ENCODE data around the gene RDH11. TPM values are rescaled to one million over a fixed set of nuclear protein-coding genes. Genes with fewer than 3 reads are reported as not detected.
"Not testable (repeated sequence)": the region's sequence is repeated elsewhere in the genome, so short reads cannot be mapped to it uniquely, and the experiment has no call there.

Gene RDH11
- total and polyA plus RNA-seq, 12 donors, result 9.6 to 22.3 (median 15.6) TPM

DNA sequence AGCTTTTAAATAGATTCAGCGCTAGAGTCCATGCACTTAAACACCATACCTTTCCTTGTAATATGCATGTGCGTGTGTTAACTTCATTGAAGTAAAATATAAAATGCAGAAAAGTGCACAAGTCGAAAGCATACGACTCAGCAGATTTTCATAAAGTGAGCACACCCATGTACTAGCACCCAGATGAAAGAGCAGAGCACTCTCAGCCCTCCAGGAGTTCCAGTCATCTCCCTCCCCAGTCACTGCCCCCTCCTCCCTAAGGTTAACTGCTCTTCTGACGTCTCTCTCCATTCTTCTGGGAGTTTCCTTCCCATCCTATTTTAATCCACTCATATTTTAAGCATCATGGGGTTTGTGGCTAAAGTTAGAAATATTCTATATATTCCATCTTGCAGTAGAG lies 26.3 kb upstream of the RDH11 start:
- Histone ChIP-seq H3K36me3 (no peaks in the 10 kb centered on the region), H3K4me1 (peaks cover 0 to 12% (median 9%) of the 10 kb centered on the region in 9 donors), H3K4me3 (no peak overlapping the region), H3K27ac (no peak overlapping the region), H3K9me3 (no peaks in the 10 kb centered on the region), H3K27me3 (peaks cover 0 to 16% (median 0%) of the 10 kb centered on the region in 7 donors)
- no peak for ATAC-seq
- no peak for DNase-seq
- TF ChIP-seq, protein P1, sequence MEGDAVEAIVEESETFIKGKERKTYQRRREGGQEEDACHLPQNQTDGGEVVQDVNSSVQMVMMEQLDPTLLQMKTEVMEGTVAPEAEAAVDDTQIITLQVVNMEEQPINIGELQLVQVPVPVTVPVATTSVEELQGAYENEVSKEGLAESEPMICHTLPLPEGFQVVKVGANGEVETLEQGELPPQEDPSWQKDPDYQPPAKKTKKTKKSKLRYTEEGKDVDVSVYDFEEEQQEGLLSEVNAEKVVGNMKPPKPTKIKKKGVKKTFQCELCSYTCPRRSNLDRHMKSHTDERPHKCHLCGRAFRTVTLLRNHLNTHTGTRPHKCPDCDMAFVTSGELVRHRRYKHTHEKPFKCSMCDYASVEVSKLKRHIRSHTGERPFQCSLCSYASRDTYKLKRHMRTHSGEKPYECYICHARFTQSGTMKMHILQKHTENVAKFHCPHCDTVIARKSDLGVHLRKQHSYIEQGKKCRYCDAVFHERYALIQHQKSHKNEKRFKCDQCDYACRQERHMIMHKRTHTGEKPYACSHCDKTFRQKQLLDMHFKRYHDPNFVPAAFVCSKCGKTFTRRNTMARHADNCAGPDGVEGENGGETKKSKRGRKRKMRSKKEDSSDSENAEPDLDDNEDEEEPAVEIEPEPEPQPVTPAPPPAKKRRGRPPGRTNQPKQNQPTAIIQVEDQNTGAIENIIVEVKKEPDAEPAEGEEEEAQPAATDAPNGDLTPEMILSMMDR (IDR thresholded peaks at IDR 0.05), result no peak
- 61 to 69% methylated on average over 5 of the region's 5 CpGs for WGBS, 2 donors
- intact Hi-C loops (cut with DNase I), result no loop called here

DNA sequence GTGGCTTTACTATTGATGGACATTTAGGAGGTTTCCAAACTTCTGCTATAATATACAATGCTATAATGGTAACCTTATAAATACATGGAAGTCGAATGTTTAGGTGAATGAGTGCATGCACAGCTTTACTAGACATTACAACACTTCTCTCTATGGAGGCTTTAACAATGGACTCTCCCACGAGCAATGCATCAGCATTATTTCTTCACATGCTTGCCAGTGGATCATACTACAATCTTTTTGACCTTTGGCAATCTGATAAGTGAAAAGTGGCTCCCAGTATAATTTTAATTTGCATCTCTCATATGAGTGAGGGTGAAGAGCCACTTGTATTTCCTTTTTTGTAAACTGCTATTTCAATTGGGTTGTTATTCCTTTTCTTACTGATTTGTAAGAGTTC lies 24.3 kb upstream of the RDH11 start:
- ATAC-seq (no peak), DNase-seq (no peak)
- TF ChIP-seq, protein P1 (IDR thresholded peaks at IDR 0.05), result no peak
- no peaks in the 10 kb centered on the region for H3K36me3 ChIP-seq
- H3K27me3 ChIP-seq, result peaks cover 0 to 16% (median 0%) of the 10 kb centered on the region in 7 donors
- WGBS, 2 donors, result 38 to 55% methylated on average over 2 of the region's 2 CpGs
- intact Hi-C loops (cut with DNase I), result no loop called here
- no peaks in the 10 kb centered on the region for H3K9me3 ChIP-seq
- peaks cover 0 to 12% (median 9%) of the 10 kb centered on the region in 9 donors for H3K4me1 ChIP-seq
- H3K4me3 ChIP-seq, result no peak overlapping the region
- no peak overlapping the region for H3K27ac ChIP-seq

DNA sequence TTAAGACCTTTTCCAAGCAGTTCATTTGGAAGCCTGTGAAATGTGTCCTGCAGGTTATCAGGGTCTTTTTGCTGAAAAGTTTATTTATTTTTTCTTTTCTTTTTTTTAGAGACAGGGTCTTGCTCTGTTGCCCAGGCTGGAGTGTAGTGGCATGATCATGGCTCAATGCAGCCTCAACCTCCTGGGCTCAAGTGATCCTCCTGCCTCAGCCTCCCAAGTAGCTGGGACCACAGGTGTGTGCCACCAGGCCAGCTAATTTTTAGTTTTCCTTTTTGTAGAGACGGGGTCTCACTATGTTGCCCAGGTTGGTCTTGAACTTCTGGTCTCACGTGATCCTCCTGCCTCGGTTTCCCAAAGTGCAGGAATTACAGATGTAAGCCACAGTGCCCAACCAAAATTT lies 23.8 kb upstream of the RDH11 start:
- intact Hi-C loops (cut with DNase I), result not testable (repeated sequence)

DNA sequence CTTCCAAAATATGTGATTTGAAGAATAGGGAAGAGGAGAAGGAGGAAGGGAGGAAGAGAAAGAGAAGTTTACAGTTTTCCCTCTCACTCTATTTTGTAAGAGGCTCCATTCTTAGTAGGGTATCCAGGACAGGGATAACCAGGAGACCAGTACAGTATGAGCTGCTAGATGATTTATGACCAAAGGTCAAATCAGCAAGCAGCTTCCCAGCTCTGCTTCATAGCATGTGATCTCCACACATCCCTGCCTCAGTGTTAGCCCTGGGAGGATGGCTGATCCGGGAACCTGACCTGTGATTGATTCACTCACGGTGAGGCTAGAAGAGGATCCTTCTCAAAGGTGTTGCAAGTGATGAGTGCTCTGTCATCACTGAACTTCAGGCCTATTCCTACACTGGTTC lies 22.7 kb upstream of the RDH11 start:
- intact Hi-C loops (cut with DNase I), result no loop called here
- H3K4me1 ChIP-seq, result peaks cover 0 to 12% (median 9%) of the 10 kb centered on the region in 9 donors
- TF ChIP-seq, protein P1 (IDR thresholded peaks at IDR 0.05), result no peak
- H3K4me3 ChIP-seq, result no peak overlapping the region
- H3K27ac ChIP-seq, result no peak overlapping the region
- H3K27me3 ChIP-seq, result peaks cover 0 to 12% (median 0%) of the 10 kb centered on the region in 7 donors
- ATAC-seq (no peak), DNase-seq (no peak)
- no peaks in the 10 kb centered on the region for H3K9me3 ChIP-seq
- no peaks in the 10 kb centered on the region for H3K36me3 ChIP-seq
- WGBS, 2 donors, result 57% methylated on average over 2 of the region's 2 CpGs

More for the DNA sequence above, 23.8 kb upstream of the RDH11 start:
- not testable (repeated sequence) for H3K9me3 ChIP-seq, H3K36me3 ChIP-seq, H3K4me3 ChIP-seq, H3K27ac ChIP-seq, DNase-seq, ATAC-seq
- Histone ChIP-seq H3K4me1 (peaks cover 0 to 12% (median 9%) of the 10 kb centered on the region in 9 donors), H3K27me3 (peaks cover 0 to 16% (median 0%) of the 10 kb centered on the region in 7 donors)
- WGBS, 2 donors, result 87 to 89% methylated on average over 3 of the region's 3 CpGs

DNA sequence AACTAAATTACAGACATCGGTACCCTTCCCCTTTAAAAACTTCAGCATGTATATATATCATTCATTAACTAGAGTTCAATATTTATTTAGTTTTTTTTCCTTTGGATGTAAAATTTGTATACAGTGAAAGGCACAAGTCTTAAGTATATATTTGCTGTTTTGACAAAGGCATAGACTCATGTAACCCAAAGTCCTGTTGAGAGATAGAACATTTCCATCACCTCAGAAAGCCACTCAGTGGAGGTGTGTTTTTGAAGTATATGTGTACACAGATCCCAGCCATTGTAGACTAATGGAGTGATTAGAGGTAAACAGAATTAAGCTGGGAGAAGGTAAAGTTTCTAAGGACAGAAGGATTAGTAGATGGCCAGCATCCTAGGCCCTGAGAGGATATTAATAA lies 21.5 kb upstream of the RDH11 start:
- no peak for ATAC-seq
- Histone ChIP-seq H3K4me1 (peaks cover 0 to 4% (median 2%) of the 10 kb centered on the region in 9 donors), H3K27me3 (peaks cover 0 to 1% (median 0%) of the 10 kb centered on the region in 7 donors), H3K4me3 (no peak overlapping the region), H3K27ac (no peak overlapping the region), H3K36me3 (no peaks in the 10 kb centered on the region), H3K9me3 (no peaks in the 10 kb centered on the region)
- WGBS, 2 donors, result 97 to 99% methylated on average over 1 of the region's 1 CpG
- DNase-seq, result no peak
- intact Hi-C loops (cut with DNase I), result no loop called here
- TF ChIP-seq, protein P1 (IDR thresholded peaks at IDR 0.05), result no peak
